ENCODE results near the gene KDR.

GRCh38 chr4:55032179-55032578, 93.2 kb downstream of the KDR start:
- no peak for TF ChIP-seq POLR2AphosphoS5 (IDR thresholded peaks at IDR 0.05)
- no peak for TF ChIP-seq EZH2 (IDR thresholded peaks at IDR 0.05; ENCODE audit: borderline replicate concordance, insufficient read depth, low read length, poor library complexity, severe bottlenecking)
- TF ChIP-seq, protein P1, sequence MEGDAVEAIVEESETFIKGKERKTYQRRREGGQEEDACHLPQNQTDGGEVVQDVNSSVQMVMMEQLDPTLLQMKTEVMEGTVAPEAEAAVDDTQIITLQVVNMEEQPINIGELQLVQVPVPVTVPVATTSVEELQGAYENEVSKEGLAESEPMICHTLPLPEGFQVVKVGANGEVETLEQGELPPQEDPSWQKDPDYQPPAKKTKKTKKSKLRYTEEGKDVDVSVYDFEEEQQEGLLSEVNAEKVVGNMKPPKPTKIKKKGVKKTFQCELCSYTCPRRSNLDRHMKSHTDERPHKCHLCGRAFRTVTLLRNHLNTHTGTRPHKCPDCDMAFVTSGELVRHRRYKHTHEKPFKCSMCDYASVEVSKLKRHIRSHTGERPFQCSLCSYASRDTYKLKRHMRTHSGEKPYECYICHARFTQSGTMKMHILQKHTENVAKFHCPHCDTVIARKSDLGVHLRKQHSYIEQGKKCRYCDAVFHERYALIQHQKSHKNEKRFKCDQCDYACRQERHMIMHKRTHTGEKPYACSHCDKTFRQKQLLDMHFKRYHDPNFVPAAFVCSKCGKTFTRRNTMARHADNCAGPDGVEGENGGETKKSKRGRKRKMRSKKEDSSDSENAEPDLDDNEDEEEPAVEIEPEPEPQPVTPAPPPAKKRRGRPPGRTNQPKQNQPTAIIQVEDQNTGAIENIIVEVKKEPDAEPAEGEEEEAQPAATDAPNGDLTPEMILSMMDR (IDR thresholded peaks at IDR 0.05; ENCODE audit: poor library complexity, severe bottlenecking), result no peak
- TF ChIP-seq, protein P2, sequence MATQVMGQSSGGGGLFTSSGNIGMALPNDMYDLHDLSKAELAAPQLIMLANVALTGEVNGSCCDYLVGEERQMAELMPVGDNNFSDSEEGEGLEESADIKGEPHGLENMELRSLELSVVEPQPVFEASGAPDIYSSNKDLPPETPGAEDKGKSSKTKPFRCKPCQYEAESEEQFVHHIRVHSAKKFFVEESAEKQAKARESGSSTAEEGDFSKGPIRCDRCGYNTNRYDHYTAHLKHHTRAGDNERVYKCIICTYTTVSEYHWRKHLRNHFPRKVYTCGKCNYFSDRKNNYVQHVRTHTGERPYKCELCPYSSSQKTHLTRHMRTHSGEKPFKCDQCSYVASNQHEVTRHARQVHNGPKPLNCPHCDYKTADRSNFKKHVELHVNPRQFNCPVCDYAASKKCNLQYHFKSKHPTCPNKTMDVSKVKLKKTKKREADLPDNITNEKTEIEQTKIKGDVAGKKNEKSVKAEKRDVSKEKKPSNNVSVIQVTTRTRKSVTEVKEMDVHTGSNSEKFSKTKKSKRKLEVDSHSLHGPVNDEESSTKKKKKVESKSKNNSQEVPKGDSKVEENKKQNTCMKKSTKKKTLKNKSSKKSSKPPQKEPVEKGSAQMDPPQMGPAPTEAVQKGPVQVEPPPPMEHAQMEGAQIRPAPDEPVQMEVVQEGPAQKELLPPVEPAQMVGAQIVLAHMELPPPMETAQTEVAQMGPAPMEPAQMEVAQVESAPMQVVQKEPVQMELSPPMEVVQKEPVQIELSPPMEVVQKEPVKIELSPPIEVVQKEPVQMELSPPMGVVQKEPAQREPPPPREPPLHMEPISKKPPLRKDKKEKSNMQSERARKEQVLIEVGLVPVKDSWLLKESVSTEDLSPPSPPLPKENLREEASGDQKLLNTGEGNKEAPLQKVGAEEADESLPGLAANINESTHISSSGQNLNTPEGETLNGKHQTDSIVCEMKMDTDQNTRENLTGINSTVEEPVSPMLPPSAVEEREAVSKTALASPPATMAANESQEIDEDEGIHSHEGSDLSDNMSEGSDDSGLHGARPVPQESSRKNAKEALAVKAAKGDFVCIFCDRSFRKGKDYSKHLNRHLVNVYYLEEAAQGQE (IDR thresholded peaks at IDR 0.05; ENCODE audit: borderline replicate concordance), result no peak
- no peak for TF ChIP-seq MXI1 (conservative IDR thresholded peaks at IDR 0.05; ENCODE audit: poor library complexity, severe bottlenecking)
- TF ChIP-seq RAD21 (conservative IDR thresholded peaks at IDR 0.05), result no peak
- no peak for TF ChIP-seq EP300 (conservative IDR thresholded peaks at IDR 0.05; ENCODE audit: poor library complexity, severe bottlenecking)
- no peak for TF ChIP-seq TAF1 (IDR thresholded peaks at IDR 0.05; ENCODE audit: low read depth)

Data from neural cell (in vitro differentiated cells).